Measurements from ENCODE around the gene NR2F6. TPM values are rescaled to one million over a fixed set of nuclear protein-coding genes. Genes with fewer than 3 reads are reported as not detected.
A peak's percentile ranks its signal among the peaks of the same experiment; 100 is the strongest.

Gene NR2F6
- total and polyA plus RNA-seq, 2 donors (not counting 1 experiment from before 2014, with no cell fraction given) = 2.0 to 4.9 TPM

DNA sequence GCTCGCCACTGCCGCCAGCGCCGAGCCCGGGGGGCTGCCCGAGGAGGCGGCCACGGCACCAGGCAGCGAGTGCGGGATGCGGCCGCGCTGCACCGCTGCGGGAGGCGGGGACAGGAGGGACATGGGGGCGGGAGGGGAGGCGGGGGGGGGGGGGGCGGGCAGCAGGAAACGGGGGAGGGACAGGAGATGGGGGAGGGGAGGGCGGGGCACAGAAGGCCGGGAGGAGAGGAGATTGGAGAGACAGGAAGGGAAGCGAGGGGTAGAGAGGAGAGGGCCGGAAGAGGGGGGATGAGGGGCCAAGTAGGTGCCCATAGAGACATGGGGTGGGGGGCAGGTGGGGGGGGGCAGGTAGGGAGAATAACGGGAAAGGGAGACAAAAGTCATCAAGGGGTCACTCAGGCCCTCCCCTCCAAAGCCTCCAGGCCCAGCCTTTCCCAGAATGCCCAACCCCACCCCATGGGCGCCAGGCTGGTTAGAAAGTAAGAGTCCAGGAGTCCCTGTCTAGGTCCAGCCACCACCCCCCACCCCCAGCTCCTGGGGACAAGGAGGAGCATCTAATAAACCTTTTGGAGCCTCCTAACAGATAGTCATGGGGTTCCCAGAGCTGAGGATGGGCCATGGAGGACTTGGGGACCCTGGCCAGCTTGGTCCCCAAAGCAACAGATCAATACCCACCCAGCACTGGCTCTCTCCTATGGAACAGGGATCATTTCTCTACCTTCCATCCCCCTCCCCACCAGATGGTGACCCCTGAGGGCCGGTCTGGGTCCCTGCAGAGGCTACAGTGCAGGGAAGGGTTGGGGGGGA lies 9.5 kb downstream of the NR2F6 start:
- intact Hi-C loops (cut with micrococcal nuclease) = loop anchor here (1.0 kb wide), 3 partner anchors 9 to 21 kb away; partner anchors contain the start of genes NR2F6, OCEL1 and USE1
- Mint-ChIP-seq H3K27me3 (no peaks in the 10 kb centered on the region), H3K9me3 (ENCODE audit: insufficient read depth) (no peaks in the 10 kb centered on the region), H3K4me1 (peaks cover 10% of the 10 kb centered on the region), H3K4me3 (peak overlapping the region; percentile 80), H3K27ac (no peak overlapping the region)
- Histone ChIP-seq H3K27me3 (replicated peaks in 1 of 4; ENCODE audit: control extremely low read depth in 1 of 4, control insufficient read depth in 3 of 4, insufficient read depth in 4 of 4, low read length in 3 of 4) (no peaks in the 10 kb centered on the region), H3K9ac (ENCODE audit: low read length) (peak overlapping the region; percentile 70), H3K79me2 (ENCODE audit: control insufficient read depth, insufficient read depth, low read length) (peaks cover 7% of the 10 kb centered on the region), H3K4me2 (replicated peaks; ENCODE audit: low read depth, low read length, poor library complexity, severe bottlenecking) (peak overlapping the region; percentile 98), H2AFZ (ENCODE audit: insufficient read depth, low read depth, low read length, poor library complexity, severe bottlenecking) (peak overlapping the region; percentile 95), H3K9me3 (ENCODE audit: control extremely low read depth in 1 of 3, control insufficient read depth in 2 of 3, insufficient read depth in 1 of 3, low read length in 2 of 3) (peaks cover 0 to 4% (median 0%) of the 10 kb centered on the region in 3 donors), H3K4me1 (ENCODE audit: control insufficient read depth in 2 of 2, insufficient read depth in 2 of 2, low read length in 2 of 2) (peaks cover 8 to 11% of the 10 kb centered on the region in 2 donors), H3K27ac (ENCODE audit: low read length in 2 of 2) (no peak overlapping the region), H3K4me3 (ENCODE audit: control extremely low read depth in 1 of 5, extremely low read depth in 1 of 5, insufficient read depth in 1 of 5, low read depth in 2 of 5, low read length in 4 of 5) (peak overlapping the region in 3 of 5 experiments; percentile 56 to 69 (median 61)), H3K36me3 (replicated peaks in 1 of 2; ENCODE audit: control extremely low read depth in 1 of 2, control insufficient read depth in 1 of 2, extremely low read depth in 1 of 2, insufficient read depth in 2 of 2, low read length in 1 of 2) (no peaks in the 10 kb centered on the region), H4K20me1 (ENCODE audit: control insufficient read depth, insufficient read depth, low read length, poor library complexity, severe bottlenecking) (no peaks in the 10 kb centered on the region)
- ChIA-PET POLR2A (interaction anchor here (0.8 to 1.6 kb wide), 6 partner anchors 9 to 47 kb away, joined by 3 to 5 read pairs (median 4); partner anchors contain the start of gene USE1), CTCF (interaction anchor here (0.7 to 2.7 kb wide), 23 partner anchors 8 to 521 kb away, joined by 3 to 19 read pairs (median 6); partner anchors contain the start of genes BABAM1, MRPL34, MVB12A and OCEL1)
- TF ChIP-seq EZH2 (IDR thresholded peaks at IDR 0.05; ENCODE audit: borderline replicate concordance, insufficient read depth, low read depth, low read length, poor library complexity, severe bottlenecking) = no peak
- TF ChIP-seq, protein P1, sequence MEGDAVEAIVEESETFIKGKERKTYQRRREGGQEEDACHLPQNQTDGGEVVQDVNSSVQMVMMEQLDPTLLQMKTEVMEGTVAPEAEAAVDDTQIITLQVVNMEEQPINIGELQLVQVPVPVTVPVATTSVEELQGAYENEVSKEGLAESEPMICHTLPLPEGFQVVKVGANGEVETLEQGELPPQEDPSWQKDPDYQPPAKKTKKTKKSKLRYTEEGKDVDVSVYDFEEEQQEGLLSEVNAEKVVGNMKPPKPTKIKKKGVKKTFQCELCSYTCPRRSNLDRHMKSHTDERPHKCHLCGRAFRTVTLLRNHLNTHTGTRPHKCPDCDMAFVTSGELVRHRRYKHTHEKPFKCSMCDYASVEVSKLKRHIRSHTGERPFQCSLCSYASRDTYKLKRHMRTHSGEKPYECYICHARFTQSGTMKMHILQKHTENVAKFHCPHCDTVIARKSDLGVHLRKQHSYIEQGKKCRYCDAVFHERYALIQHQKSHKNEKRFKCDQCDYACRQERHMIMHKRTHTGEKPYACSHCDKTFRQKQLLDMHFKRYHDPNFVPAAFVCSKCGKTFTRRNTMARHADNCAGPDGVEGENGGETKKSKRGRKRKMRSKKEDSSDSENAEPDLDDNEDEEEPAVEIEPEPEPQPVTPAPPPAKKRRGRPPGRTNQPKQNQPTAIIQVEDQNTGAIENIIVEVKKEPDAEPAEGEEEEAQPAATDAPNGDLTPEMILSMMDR (IDR thresholded peaks at IDR 0.05) = no peak
- DNase-seq (peak; percentile 18), ATAC-seq (ENCODE audit: low read depth) (no peak)
- no CpG with 5 or more reads among the region's 27 CpGs for WGBS (ENCODE audit: insufficient coverage)

Data from B cell (primary cell).